Gastroesophageal sphincter (tissue), 3 donors: Measurements from ENCODE around the gene XKR7.

Experiments used
- EP300 ChIP-seq: sonication (generic); formaldehyde crosslinking; IDR thresholded peaks from one replicate; pipeline ENCODE4 v1.6.1; 2017; ENCODE audit warnings: antibody characterized with exemption, mild to moderate bottlenecking
- POLR2A ChIP-seq, 2 donors: fragments of 450-650 bp; IDR thresholded peaks; one replicate each; pipeline ENCODE4 v1.6.1; 2017; ENCODE audit warnings: antibody characterized with exemption in 2 of 2, mild to moderate bottlenecking in 2 of 2, moderate library complexity in 1 of 2
- POLR2AphosphoS5 ChIP-seq: sonication (generic); formaldehyde crosslinking; IDR thresholded peaks from one replicate; pipeline ENCODE4 v1.6.1; 2017; ENCODE audit warnings: antibody characterized with exemption
- TF ChIP-seq, protein P1 (sequence below), 4 experiments: fragments of 200-600 bp in 2 of 4; fragments of 450-650 bp in 2 of 4; sonication (generic) in 1 of 4; IDR thresholded peaks; one replicate each; pipeline ENCODE4 v1.5.1; 2017 to 2019; ENCODE audit warnings: antibody characterized with exemption in 4 of 4, mild to moderate bottlenecking in 2 of 4, moderate library complexity in 2 of 4

DNA sequence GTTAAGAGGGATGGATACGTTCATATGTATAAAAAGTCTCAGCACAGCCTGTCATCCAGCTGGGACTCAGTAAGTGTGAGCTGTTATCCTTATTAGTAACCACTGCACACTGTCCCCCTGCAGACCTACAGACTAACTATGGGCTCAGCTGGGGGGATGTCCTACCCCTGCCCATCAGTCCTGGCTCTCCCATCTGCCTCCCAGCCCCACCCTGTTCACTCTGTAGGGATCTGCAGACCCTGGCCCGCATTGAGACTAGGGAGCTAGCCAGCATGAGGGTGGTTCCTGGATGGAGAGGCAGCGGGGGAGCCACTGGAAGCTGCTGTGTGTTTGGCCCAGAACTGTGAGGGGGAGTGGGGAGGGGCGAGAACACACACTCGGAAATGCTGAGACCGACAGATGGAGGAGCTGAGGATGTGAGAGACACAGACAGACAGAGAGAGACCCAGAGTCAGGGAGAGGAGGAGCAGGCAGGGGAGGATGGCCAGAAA, 17.1 kb downstream of the XKR7 start:
- TF ChIP-seq, protein P1, sequence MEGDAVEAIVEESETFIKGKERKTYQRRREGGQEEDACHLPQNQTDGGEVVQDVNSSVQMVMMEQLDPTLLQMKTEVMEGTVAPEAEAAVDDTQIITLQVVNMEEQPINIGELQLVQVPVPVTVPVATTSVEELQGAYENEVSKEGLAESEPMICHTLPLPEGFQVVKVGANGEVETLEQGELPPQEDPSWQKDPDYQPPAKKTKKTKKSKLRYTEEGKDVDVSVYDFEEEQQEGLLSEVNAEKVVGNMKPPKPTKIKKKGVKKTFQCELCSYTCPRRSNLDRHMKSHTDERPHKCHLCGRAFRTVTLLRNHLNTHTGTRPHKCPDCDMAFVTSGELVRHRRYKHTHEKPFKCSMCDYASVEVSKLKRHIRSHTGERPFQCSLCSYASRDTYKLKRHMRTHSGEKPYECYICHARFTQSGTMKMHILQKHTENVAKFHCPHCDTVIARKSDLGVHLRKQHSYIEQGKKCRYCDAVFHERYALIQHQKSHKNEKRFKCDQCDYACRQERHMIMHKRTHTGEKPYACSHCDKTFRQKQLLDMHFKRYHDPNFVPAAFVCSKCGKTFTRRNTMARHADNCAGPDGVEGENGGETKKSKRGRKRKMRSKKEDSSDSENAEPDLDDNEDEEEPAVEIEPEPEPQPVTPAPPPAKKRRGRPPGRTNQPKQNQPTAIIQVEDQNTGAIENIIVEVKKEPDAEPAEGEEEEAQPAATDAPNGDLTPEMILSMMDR (IDR thresholded peaks at IDR 0.05) = no peak
- TF ChIP-seq POLR2AphosphoS5 (no peak), EP300 (no peak), POLR2A (IDR thresholded peaks at IDR 0.05) (no peak)
